B cell (primary cell): ENCODE results near the gene BCL2. TPM values are rescaled to one million over a fixed set of nuclear protein-coding genes. Genes with fewer than 3 reads are reported as not detected.

Experiments used
- ATAC-seq: fragments of 200-7000 bp; cut with Tn5 transposase; one replicate; pipeline ENCODE4 v1.10.0; 2021; ENCODE audit warnings: low read depth, mild to moderate bottlenecking, moderate number of reproducible peaks, moderate library complexity
- CTCF ChIA-PET: fragments of 350-600 bp; sonication (Branson Sonifier 250); formaldehyde crosslinking; loops from one replicate; lab custom pipeline; 2021; ENCODE audit warnings: antibody characterized with exemption, inconsistent platforms; lab: Charles Lee
- POLR2A ChIA-PET: fragments of 350-600 bp; sonication (Branson Sonifier 250); formaldehyde crosslinking; loops from one replicate; lab custom pipeline; 2021; ENCODE audit warnings: antibody characterized with exemption; lab: Charles Lee
- DNase-seq: peaks from one replicate; pipeline ENCODE4 v3.0.0; 2013
- H2AFZ ChIP-seq: 2 replicates; pipeline ENCODE4 v1.6.1; 2012; ENCODE audit warnings: mild to moderate bottlenecking, low read depth, low read length; ENCODE audit not compliant: insufficient read depth, poor library complexity, severe bottlenecking
- H3K27ac ChIP-seq, 2 donors: 1 replicate in 1 of 2; 2 replicates in 1 of 2; pipeline ENCODE4 v1.5.1; 2012 to 2013; ENCODE audit warnings: low read length in 2 of 2, mild to moderate bottlenecking in 2 of 2, moderate library complexity in 1 of 2
- H3K27me3 ChIP-seq, 4 experiments: fragments of 200-600 bp in 1 of 4; sonication (generic) in 1 of 4; replicated peaks in 1 of 4; 1 replicate in 2 of 4; 2 replicates in 2 of 4; pipeline versions ENCODE4 v1.6.1 to v1.7.0; 2013 to 2016; ENCODE audit warnings: low read length in 3 of 4, mild to moderate bottlenecking in 2 of 4, mixed read lengths in 1 of 4, moderate library complexity in 1 of 4; ENCODE audit not compliant: insufficient read depth in 4 of 4, control insufficient read depth in 3 of 4; ENCODE audit errors: control extremely low read depth in 1 of 4
- H3K36me3 ChIP-seq, 2 experiments: replicated peaks in 1 of 2; 1 replicate in 1 of 2; 2 replicates in 1 of 2; pipeline versions ENCODE4 v1.6.1 to v1.7.1; 2013; ENCODE audit warnings: low read length in 1 of 2; ENCODE audit not compliant: insufficient read depth in 2 of 2, control insufficient read depth in 1 of 2; ENCODE audit errors: control extremely low read depth in 1 of 2, extremely low read depth in 1 of 2
- H3K4me1 ChIP-seq, 2 donors: fragments of 200-600 bp in 1 of 2; sonication (generic) in 1 of 2; 1 replicate in 1 of 2; 2 replicates in 1 of 2; pipeline versions ENCODE4 v1.5.1 to v1.6.1; 2013 to 2017; ENCODE audit warnings: low read length in 2 of 2; ENCODE audit not compliant: control insufficient read depth in 2 of 2, insufficient read depth in 2 of 2
- H3K4me2 ChIP-seq: replicated peaks from 2 replicates; pipeline ENCODE3; 2012; ENCODE audit warnings: mild to moderate bottlenecking, low read depth, low read length; ENCODE audit not compliant: poor library complexity, severe bottlenecking
- H3K4me3 ChIP-seq, 5 experiments: fragments of 200-600 bp in 1 of 5; sonication (generic) in 1 of 5; 1 replicate in 3 of 5; 2 replicates in 2 of 5; pipeline versions ENCODE4 v1.5.1 to v1.7.0; 2011 to 2016; ENCODE audit warnings: low read length in 4 of 5, mild to moderate bottlenecking in 4 of 5, low read depth in 2 of 5, control low read depth in 1 of 5, moderate library complexity in 1 of 5; ENCODE audit not compliant: insufficient read depth in 1 of 5; ENCODE audit errors: control extremely low read depth in 1 of 5, extremely low read depth in 1 of 5
- H3K79me2 ChIP-seq: fragments of 200-600 bp; sonication (generic); one replicate; pipeline ENCODE4 v1.6.0; 2016; ENCODE audit warnings: low read length; ENCODE audit not compliant: control insufficient read depth, insufficient read depth
- H3K9ac ChIP-seq: fragments of 200-600 bp; sonication (generic); 2 replicates; pipeline ENCODE4 v1.6.1; 2017; ENCODE audit warnings: mild to moderate bottlenecking, low read length, moderate library complexity
- H3K9me3 ChIP-seq, 3 donors: one replicate each; pipeline versions ENCODE4 v1.6.1 to v1.7.1; 2013; ENCODE audit warnings: low read length in 2 of 3; ENCODE audit not compliant: control insufficient read depth in 2 of 3, insufficient read depth in 1 of 3; ENCODE audit errors: control extremely low read depth in 1 of 3
- H4K20me1 ChIP-seq: 2 replicates; pipeline ENCODE4 v1.6.0; 2012; ENCODE audit warnings: mild to moderate bottlenecking, low read length; ENCODE audit not compliant: insufficient read depth, control insufficient read depth, poor library complexity, severe bottlenecking
- H3K27ac Mint-ChIP-seq: one replicate; pipeline ENCODE4 v1.8.0; 2021; ENCODE audit warnings: mixed read lengths
- H3K27me3 Mint-ChIP-seq: one replicate; pipeline ENCODE4 v1.8.0; 2021; ENCODE audit warnings: mixed read lengths
- H3K4me1 Mint-ChIP-seq: one replicate; pipeline ENCODE4 v1.8.0; 2021; ENCODE audit warnings: mixed read lengths
- H3K4me3 Mint-ChIP-seq: one replicate; pipeline ENCODE4 v1.8.0; 2021; ENCODE audit warnings: mixed read lengths
- H3K9me3 Mint-ChIP-seq: one replicate; pipeline ENCODE4 v1.8.0; 2022; ENCODE audit warnings: mixed read lengths; ENCODE audit not compliant: insufficient read depth
- CTCF ChIP-seq: fragments of 200-600 bp; IDR thresholded peaks from one replicate; pipeline ENCODE4 v1.8.0; 2022; ENCODE audit warnings: antibody characterized with exemption, mild to moderate bottlenecking
- EZH2 ChIP-seq: IDR thresholded peaks from 2 replicates; pipeline ENCODE4 v1.6.1; 2012; ENCODE audit warnings: borderline replicate concordance, low read depth, mild to moderate bottlenecking, moderate library complexity, low read length; ENCODE audit not compliant: insufficient read depth, poor library complexity, severe bottlenecking
- intact Hi-C: fragments of 100-400 bp; cut with micrococcal nuclease; formaldehyde crosslinking; loops from one replicate; pipeline ENCODE4 v1.10.0; 2022
- polyA plus RNA-seq: library from polyadenylated mRNA; depleted of rRNA; stranded (reverse); fragments of >200 nt; gene quantifications from 2 replicates; pipeline ENCODE4 v1.2.3, GENCODE V29; 2012
- total RNA-seq, 2 donors: library from RNA; stranded (reverse); fragments of 120-200 nt in 1 of 2; gene quantifications; 1 replicate in 1 of 2; 2 replicates in 1 of 2; pipeline versions ENCODE4 v1.2.3 to v1.2.4, GENCODE V29; 2013 to 2022

Gene BCL2
- total and polyA plus RNA-seq, 2 donors (not counting 1 experiment from before 2014, with no cell fraction given), result 27.6 to 144 TPM

GRCh38 chr18:63218472-63218871 lies 101.1 kb downstream of the BCL2 start:
- ChIA-PET CTCF (no interaction called here), POLR2A (no interaction called here)
- intact Hi-C loops, result no loop called here

More at GRCh38 chr18:63218472-63218871, 101.1 kb downstream of the BCL2 start:
- H3K36me3 ChIP-seq, result peaks cover 3 to 4% of the 10 kb centered on the region in 2 experiments
- ATAC-seq (no peak), DNase-seq (no peak)
- no peak overlapping the region for H2AFZ ChIP-seq
- Mint-ChIP-seq H3K4me3 (no peak overlapping the region), H3K4me1 (peaks cover 71% of the 10 kb centered on the region), H3K27ac (peak overlapping the region; percentile 43), H3K27me3 (no peaks in the 10 kb centered on the region), H3K9me3 (no peaks in the 10 kb centered on the region)
- peaks cover 98% of the 10 kb centered on the region for H3K79me2 ChIP-seq
- no peak overlapping the region for H3K27ac ChIP-seq
- no peak overlapping the region for H3K4me2 ChIP-seq
- no peaks in the 10 kb centered on the region for H3K27me3 ChIP-seq
- no peak overlapping the region for H3K9ac ChIP-seq
- no peaks in the 10 kb centered on the region for H3K9me3 ChIP-seq
- peaks cover 23 to 24% of the 10 kb centered on the region in 2 donors for H3K4me1 ChIP-seq
- TF ChIP-seq CTCF (no peak), EZH2 (no peak)
- peaks cover 5% of the 10 kb centered on the region for H4K20me1 ChIP-seq
- no peak overlapping the region for H3K4me3 ChIP-seq
